RPMI8226 (cell line): ENCODE results near the gene CDH23.

Experiments used
- DNase-seq: peaks from one replicate; pipeline ENCODE4 v3.0.0-alpha.2; 2015

CDH23 gene

DNA sequence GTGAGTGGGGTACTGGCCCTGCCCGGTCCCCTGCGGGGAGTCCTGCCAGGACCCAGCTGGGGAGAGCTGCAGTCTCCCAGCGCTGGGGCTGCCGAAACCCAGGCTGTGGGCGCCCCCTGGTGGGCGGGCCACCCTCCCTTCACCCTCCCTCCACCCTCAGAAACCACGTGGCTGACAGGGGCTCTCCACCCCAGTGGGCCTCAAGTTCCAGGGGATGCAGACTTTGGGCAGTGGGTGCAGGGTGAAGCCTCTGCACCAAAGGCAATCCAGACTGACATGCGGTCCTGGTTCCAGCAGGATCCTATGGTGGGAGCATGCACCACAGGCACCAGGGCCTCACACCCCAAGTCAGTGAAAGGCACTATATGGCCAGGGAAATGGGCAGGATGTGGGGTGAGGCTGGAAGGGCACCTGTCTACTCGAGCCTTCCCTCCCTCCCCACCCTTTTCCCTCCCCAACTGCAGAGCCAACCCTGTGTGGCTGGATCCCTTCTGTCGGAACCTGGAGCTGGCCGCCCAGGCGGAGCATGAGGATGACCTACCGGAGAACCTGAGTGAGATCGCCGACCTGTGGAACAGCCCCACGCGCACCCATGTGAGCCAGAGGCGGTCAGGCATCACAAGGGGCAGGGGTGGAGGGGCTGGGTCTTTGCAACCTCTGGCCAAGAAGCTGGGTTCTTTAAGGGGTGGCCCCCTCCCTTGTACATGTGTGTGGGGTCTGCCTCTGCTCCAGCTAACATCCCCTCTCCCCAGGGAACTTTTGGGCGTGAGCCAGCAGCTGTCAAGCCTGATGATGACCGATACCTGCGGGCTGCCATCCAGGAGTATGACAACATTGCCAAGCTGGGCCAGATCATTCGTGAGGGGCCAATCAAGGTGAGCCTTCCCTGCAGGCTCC lies 415.5 kb downstream of the CDH23 start:
- DNase-seq = peak; percentile 73

DNA sequence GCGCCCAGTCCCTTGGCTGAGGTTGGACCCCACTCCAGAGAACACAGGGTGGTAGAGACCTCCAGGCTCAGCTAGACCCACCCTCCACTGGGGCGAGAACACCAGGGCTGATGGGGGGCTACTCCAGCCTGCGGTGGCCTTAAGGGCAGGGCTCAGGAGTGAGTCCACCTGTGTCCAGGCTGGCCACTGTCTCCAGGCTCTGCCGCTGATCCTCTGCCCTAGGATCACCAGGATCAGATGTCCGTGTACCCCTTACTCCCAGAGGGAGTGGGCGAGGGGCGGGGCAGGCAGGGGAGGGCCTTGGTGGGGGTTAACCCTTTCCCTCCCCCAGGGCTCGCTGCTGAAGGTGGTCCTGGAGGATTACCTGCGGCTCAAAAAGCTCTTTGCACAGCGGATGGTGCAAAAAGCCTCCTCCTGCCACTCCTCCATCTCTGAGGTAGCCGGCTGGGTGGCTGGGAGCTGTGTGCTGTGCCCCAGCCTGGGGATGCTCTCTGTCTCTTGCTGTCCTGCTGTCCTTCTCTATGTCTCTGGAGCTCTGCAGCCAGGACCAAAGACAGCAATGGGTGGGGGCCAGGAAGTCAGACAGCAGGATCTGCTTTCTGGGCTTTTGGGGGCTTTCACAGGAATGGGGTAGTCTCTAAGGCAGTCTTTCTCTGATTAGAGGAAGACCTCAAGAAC lies 416.3 kb downstream of the CDH23 start:
- DNase-seq = no peak

DNA sequence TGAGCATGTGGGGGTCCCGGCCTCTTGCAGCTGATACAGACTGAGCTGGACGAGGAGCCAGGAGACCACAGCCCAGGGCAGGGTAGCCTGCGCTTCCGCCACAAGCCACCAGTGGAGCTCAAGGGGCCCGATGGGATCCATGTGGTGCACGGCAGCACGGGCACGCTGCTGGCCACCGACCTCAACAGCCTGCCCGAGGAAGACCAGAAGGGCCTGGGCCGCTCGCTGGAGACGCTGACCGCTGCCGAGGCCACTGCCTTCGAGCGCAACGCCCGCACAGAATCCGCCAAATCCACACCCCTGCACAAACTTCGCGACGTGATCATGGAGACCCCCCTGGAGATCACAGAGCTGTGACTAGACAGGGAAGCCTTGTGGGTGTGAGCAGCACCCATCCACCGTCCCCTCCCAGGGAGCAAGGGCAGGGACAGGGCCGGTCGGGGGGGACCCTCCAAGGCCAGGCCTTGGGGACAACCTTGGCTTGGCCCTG lies 418.2 kb downstream of the CDH23 start:
- no peak for DNase-seq

DNA sequence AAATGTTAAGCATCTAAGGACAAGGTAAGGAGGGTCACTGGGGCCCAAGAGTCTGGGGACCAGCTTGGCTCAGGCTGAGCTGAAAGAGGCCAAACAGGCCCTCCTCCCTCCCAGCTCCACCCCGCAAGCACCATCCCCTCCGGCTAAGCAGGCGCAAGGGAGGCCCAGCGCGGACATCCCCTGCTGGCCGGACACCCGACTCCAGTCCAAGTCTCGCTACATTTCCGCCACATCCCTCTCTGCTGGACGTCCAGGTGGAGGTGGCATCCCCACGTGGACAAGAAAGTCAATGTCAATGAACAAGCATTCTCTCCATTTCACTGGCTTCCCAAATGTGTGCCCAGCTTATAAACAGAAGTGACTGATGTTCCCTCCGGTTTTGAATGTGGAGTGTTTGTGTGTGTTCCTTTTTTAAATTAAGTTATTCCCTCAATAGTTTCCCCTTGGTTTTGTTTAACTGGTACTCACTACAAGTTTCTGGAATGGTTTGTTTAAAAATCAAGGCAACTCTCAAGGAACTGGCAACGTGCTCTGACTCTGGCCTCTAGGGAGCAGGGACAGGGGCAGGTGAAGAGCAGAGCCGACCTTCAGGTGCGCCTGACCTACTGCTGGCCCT lies 418.9 kb downstream of the CDH23 start:
- DNase-seq = no peak

DNA sequence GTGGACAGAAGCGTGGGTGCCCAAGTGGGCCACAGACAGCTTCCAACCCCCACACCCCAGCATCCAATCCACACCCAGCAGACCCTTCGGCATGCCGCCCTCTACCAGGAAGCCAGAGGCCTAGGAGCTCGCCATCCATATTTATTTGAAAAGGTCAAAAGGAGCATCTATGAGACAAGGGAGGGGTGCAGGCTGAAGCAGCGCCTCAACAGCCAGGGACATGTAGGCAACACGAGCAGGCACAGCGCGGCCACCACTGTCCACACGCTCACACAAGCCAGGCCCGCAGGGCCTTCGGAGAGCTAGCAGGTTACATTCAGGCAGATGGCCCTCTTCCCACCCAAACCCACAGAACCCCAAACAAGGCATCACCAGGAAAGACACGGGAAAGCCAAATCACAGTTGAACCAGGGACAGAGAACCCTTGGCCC lies 419.7 kb downstream of the CDH23 start:
- no peak for DNase-seq

DNA sequence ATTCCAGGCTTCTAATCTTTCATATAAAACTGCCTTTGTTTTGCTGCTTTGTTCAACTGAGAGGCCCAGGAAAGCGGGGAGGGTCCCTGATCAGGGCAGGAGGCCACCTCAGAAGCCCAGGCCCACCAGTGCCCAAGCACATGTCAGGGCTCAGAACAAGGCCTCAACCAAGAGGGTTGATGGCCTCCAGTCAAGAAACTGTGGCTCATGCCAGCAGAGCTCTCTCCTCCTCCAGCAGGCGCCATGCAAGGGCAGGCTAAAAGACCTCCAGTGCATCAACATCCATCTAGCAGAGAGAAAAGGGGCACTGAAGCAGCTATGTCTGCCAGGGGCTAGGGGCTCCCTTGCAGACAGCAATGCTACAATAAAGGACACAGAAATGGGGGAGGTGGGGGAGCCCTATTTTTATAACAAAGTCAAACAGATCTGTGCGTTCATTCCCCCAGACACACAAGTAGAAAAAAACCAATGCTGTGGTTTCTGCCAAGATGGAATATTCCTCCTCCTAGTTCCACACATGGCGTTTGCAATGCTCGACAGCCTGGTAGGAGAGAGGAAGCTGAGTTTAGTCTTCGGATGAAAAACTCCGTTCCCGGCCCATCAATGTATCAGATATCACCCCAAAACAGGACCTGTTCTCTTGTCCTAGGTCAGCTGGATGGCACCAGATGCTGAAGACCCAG lies 420.4 kb downstream of the CDH23 start:
- DNase-seq = no peak

DNA sequence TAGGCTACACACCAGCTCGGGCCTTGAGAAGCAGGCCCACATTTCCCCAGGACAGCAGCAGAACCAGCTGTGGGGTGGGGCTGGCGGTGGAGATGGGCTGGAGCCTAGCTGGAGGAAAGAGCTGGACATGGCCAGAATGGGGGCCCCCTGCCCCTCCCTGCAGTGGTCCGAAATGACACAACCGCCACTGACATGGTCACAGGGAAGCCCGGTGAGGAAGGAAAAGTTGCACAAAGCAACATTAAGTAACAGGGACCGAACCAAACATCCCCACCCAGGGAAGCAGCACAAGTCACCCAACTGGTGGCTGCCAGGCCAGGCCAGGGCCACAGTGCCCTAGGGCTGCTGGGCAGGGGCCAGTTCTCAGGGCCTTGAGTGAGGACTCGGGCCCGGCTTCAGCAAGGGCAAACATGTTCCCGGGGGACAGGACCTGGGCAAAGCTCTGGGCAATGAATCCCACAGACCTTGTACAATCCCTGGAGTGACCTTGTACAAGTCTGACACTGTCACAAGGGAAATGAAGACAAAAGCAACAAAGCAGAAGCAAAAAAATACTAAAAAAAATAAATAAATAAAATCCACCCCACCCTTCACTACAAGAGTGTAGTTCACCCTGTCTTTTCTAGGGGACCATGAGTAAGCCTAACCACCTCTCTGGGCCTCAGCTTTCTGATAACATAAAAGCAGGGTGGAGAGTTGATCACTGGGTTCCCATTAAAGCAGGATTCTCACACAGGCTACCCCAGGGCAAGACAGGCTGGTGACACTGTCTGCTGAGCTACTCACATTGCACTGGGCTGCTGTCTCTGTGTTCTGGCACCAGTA lies 421.3 kb downstream of the CDH23 start:
- no peak for DNase-seq

DNA sequence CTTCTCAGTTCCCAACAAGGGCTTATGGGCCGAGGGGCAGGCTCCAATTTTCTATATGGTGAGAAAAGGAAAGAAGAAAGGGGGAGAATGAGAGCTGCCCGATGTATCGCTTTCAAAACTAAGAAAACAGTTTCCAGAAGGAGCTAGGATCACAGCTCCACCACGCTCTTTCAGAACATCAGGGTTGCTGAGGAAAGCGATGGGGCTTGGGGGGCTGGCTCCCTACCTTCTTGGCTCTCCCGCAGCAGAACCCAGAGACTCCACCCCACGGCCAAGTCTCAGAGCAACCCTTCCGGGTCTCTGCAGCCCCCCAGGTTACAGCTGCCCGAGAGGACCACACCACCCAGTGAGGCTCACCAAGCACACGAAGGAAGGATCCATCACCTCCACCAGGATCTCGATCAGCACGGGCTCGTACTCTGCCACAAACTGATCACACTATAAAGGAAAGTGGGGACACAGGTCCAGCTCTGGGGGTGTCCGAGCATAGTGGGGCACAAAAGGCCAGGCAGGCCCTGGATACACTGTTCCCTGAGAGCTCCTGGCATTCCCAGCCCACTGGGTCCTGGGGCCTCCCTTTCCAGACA lies 422.0 kb downstream of the CDH23 start:
- no peak for DNase-seq

DNA sequence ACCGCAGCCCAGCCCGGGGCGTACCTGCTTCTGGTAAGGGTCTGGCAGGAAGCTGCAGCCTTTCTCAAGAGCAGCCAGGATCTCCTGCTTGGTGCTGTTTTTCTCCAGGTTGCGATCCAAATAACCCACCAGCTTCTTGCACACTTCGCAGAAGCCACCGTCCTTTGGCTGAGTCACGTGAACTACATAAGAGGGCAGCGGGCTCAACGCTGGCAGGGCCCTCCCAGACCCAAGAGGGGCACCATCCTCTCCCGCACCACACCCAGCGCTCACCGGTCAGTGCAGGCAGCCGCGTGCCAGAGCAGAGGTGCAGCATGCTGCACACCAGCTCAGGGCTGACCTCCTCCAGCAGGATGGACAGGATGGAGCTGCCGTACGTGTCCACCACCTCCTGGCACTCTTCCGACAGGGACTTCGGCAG lies 422.7 kb downstream of the CDH23 start:
- DNase-seq = no peak

DNA sequence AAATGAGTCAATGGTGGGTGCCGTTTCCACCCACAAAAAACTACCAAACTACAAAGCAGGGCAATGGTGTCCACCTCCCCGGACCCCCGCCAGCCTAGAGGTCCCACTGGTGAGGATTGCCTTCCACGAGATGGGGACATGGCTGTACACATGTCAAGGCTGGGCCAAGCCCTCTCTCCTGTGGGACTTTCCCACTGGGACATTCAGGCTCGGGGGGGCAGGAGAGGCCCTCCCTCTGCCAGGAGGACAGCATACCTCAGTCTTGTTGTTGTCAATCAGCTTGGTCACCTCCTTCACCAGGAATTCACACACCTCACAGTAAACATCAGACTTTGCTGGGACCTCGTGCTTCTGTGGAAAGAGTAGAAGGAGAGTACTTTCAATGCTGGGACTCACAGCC lies 423.3 kb downstream of the CDH23 start:
- DNase-seq = no peak

DNA sequence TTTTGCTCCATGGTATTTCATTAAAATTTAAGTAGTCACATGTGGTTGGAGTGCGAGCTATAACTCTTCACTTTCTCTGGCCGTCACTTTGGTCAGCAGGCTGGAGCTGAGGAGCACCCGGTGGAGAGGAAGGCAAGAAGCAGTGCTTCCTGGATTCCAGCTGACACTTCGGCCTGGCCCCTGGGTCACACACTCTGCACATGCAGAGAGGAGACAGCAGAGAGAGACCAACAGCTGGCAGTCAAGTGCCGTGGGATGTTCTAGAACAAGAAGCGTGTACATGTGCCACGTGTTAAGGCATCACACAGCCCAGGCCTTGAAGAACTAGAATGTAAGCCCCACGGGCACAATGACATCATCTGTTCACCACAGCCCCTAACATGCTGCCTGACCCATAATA lies 424.2 kb downstream of the CDH23 start:
- no peak for DNase-seq

DNA sequence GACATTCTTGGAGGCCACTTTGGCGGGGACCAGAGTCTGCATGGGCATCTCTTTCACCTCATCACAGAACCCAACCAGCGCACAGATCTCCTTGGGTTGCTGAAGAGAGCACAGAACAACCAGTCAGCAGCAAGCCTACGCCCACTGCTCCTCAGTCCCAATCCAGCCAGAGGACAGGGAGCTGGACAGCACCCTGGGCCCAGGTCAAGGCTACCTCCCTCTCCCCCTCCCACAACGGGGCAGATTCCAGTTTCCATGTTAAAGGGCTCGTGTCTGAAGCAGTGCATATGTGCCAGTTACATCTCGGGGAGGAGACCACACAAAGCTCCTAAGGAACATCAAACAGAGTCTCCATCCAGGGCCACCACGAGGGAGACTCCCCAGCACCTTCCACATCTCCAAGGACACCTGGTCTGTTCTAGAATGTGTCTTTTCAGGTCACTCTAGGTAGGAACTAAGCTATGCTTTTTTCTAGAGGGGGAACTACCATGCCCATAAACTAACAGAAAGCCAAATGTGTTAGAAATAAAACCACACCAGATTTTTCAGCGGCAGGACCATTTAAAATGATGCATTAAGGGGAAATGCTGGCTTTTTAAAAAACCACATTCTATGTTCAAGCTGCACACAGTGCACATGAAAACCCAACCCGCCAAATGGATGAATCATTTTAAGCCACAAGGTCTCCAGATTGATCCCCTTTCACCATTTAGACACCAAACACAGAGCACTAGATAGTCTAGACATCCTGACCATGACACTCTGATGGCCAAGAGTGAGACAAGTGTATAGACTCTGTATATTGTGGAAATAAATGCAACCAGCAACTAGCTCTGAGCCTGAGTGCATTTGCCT lies 425.4 kb downstream of the CDH23 start:
- DNase-seq = no peak

DNA sequence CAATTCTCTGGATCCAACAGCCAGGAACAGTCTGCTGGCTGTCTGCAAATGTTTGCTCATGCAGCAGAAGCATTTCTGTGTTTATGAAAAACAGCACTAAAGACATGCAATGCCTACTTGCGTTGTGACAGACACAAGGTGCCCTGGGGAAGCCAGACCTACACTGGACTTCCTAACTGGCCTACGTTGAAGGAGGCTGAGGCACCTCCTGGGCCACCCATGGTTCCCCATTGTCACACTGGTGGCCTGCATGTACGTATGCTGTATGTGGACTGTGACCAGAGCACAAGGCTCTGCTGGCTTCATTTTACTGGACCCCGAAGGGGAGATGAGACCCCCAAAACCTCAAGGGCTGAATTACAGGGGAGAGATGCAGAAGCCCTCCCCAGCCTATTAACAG lies 426.6 kb downstream of the CDH23 start:
- no peak for DNase-seq

DNA sequence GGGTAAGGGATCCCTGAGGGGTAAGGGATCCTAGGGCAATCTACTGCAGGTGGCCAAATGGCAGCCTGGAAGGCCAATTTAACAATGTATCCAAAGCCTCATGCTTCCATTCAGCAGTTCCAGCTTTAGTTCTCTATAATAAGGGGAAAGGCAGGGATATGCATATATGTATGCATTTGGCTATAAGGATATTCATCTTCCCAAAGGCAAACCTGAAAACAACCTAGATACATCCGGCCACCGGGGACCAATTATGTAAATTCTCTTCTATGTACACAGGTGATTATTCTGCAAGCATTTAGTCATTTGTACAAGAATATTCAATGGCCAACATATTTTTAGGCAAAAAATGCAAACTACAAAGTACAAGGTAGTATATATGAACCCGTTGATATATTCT lies 427.6 kb downstream of the CDH23 start:
- no peak for DNase-seq

DNA sequence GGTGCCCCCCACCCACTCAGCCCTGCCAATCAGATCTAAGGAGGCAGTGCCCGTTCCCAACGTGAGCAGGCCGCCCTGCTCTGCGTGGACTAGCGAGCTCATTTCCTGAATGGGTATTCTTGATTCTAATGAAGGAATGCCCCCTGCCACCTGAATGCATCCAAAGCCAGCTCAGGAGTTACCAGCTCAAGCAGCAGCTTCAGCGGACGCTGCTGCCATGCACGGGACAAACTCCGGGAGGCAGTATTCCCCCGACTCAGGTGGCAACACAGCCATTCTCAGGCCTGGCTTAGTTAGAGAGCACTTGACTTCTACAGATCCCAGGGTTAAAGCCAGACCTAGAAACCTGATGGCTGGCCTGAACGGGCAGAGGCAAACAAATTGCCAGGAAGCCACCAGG lies 428.5 kb downstream of the CDH23 start:
- no peak for DNase-seq

DNA sequence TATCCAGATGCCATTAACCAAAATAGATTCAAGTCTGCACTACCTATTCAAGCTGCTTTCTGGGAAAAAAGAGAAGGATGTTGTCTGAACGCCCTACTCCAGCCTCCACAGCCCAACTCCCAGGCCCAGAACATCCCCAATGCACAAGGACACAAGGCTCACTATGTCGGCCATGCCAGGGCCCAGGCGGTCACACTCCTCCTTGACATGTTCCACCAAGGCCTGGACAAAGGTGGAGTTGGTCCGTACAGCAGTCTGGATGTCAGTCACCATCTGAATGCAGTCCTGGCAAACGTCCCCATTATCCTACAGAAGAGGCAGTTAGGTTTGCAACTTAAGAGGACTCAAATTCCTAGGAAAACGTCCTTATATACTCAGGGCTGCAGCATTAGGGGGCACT lies 431.1 kb downstream of the CDH23 start:
- DNase-seq = no peak

DNA sequence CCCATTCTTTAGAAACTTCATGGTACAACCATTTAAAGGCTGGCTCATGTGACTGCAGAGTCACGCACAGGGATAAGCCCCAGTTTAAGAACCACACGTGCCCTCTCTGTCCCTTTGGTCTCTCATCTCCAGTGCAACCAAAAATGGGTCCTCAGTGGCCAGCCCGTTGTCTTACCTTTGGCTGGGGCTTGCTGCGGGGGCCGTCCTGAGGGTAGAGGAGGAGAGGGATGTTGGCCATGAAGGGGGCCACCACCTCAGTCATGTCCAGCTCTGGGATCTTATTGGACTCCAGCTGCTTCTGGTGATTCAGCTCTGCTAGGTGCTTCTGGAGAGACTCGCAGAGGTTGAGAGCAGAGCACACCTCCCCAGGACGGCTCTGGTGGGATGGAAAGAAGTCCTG lies 432.0 kb downstream of the CDH23 start:
- no peak for DNase-seq

DNA sequence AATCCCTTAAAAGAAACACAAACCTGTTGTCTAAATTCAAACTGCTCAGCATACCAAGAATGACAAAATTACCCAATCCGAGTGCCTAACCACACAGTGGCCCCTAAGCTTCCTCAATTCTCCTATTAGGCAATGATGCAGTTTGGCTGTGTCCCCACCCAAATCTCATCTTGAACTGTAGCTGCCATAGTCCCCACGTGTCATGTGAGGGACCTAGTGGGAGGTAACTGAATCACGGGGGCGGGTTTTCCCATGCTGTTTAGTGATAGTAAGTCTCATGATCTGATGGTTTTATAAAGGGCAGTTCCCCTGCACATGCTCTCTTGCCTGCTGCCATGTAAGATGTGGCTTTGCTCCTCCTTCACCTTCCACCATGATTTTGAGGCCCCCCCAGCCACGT lies 432.5 kb downstream of the CDH23 start:
- no peak for DNase-seq

DNA sequence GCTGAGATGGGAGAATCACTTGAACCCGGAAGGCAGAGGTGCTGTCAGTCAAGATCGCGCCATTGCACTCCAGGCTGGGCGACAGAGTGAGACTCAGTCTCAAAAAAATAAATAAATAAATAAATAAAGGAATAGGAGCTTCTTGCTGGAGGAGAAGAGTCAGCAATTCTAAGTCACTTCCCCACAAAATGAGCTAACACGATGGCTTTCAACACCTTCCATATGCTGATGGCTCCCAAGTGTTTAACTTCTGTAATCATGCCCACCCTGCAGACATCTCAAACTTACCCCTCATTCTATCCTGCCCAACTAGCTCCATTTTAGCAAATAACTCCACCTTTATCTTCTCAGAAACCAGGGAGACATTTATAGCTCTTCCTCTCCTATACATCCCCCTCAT lies 433.2 kb downstream of the CDH23 start:
- no peak for DNase-seq

DNA sequence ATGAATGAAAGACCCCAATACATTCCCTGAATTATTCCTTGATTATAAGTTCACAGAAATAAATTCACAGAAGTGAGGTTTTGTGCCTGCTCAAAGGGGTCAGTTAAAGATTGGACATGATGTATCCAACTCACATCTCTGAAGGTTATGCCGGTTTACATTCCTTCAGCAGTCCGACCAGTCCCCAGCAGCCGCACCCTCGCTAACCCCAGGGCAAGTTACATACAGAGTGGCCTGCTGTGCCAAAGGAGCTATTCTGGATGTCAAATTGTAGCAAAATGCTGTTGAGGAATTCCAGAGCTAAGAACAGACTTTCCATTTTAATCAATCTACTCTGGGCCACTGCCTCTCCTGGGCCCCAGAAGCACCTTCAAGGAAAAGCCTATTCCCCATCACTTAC lies 434.0 kb downstream of the CDH23 start:
- no peak for DNase-seq
